NCI-H187 treated with DMSO at 0.1 percent for 48 hours (cell line): ENCODE measurements around the gene ZNF281.
"Not testable (repeated sequence)": the region's sequence is repeated elsewhere in the genome, so short reads cannot be mapped to it uniquely, and the experiment has no call there.

Source experiments
- DNase-seq: peaks from one replicate; lab custom pipeline; 2025; lab: John Stamatoyannopoulos, UW

The ZNF281 gene, protein sequence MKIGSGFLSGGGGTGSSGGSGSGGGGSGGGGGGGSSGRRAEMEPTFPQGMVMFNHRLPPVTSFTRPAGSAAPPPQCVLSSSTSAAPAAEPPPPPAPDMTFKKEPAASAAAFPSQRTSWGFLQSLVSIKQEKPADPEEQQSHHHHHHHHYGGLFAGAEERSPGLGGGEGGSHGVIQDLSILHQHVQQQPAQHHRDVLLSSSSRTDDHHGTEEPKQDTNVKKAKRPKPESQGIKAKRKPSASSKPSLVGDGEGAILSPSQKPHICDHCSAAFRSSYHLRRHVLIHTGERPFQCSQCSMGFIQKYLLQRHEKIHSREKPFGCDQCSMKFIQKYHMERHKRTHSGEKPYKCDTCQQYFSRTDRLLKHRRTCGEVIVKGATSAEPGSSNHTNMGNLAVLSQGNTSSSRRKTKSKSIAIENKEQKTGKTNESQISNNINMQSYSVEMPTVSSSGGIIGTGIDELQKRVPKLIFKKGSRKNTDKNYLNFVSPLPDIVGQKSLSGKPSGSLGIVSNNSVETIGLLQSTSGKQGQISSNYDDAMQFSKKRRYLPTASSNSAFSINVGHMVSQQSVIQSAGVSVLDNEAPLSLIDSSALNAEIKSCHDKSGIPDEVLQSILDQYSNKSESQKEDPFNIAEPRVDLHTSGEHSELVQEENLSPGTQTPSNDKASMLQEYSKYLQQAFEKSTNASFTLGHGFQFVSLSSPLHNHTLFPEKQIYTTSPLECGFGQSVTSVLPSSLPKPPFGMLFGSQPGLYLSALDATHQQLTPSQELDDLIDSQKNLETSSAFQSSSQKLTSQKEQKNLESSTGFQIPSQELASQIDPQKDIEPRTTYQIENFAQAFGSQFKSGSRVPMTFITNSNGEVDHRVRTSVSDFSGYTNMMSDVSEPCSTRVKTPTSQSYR

DNA sequence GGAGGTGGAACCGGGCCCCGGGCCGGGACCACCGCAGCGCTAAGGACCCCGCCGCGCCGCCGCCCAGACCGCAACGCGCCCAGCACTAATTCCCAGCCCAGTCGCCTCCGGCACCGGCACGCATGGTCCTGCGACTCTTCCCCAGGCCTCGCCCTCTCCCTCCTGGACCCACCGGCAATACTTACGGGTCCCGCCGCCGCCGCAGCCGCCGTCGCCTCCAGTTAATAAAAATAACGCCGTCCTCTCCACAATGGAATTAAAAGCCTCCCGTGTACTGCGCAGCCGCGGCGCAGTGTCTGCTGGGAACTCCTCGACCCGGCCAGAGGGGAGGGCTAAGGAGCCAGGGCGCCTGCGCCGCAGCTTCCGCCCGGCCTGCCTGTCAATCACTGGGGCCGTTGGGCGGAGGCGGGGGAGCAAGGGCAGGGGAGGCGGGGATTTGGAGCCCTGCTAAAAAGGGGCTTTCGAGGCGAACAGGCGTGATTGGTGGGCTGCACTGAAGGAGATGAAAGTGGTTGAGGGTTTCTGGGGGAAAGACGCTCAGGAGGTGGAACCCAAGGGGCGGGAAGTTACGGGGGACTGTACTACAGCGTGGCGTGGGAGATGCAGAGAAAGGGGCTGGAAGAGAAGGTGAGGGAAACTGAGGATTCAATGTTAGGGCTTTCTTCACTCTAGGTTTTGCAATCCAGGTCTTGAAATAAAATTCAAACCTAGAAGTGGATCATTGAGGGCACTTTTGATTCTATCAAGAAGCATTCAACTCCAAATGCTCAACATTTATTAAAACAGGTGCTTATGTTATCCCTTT is at the start of gene ZNF281:
Gene ZNF281, minus strand, starts transcription at position 276 of the 805 bp plus-strand sequence. CDS start 331 bp downstream, outside the sequence.
- peak; percentile 32 for DNase-seq

DNA sequence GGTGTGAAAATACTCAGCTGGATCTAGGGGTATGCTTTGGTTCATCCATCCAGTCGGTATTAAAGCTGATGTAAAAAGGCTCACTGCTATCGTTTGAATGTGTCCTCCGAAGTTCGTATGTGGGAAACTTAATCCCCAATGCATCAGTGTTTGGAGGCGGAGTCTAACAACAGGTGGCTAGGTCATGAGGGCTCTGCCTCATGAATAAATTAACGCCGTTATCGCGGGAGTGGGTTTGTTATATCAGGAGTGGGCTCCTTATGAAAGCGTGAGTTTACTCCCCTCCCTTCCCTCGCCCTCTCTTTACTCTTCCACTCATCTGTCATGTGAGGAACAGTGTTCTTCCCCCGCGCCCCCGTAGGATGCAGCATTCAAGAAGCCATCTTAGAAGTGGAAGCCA is 48.9 kb upstream of the ZNF281 start:
- no peak for DNase-seq

DNA sequence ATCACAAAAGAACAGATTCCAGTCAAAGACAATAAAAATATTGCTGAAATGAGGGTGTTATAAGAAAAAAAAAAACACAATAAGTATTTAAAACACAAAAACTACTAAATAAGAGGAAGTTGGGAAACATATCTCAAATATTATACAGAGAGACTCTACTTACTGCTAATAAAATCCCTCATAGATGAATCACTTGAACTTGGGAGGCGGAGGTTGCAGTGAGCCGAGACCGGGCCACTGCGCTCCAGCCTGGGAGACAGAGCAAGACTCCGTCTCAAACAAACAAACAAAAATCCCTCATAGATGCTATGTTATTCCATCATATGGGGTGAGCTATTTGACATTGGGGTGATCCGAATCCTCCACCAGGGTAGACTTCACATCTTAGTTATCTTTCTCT is 48.0 kb upstream of the ZNF281 start:
- DNase-seq = no peak

DNA sequence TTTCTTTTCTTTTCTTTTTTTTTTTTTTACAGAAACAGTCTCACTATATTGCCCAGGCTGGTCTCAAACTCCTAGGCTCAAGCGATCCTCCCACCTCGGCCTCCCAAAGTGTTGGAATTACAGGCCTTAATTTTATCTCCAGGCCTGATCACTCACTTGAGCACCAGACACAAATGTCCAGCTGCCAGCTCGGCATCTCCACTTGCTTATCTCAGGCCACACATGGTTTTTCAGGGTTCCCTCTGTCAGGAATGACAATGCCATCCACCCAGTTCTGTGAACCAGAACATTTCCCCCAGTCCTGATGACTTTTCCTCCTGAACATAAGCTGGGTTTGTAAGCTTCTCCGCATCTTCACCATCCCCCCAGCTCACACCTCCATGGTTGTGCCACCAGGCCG is 44.6 kb upstream of the ZNF281 start:
- no peak for DNase-seq

DNA sequence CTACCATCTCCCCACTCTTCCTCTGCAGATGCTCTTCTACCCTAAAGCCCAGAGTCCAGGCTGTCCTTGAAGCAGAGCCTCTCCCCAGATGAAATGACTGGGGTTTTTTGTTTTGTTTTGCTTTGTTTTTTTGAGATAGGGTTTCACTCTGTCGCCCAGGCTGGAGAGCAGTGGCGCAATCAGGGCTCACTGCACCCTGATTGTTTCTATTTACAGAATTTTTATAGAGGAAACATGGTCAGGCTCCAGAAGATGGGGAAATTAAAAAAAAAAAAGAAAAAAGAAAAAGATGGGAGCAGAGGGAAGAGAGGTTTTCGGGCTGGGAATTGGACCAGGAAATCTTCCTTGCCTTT is 43.7 kb upstream of the ZNF281 start:
- no peak for DNase-seq

DNA sequence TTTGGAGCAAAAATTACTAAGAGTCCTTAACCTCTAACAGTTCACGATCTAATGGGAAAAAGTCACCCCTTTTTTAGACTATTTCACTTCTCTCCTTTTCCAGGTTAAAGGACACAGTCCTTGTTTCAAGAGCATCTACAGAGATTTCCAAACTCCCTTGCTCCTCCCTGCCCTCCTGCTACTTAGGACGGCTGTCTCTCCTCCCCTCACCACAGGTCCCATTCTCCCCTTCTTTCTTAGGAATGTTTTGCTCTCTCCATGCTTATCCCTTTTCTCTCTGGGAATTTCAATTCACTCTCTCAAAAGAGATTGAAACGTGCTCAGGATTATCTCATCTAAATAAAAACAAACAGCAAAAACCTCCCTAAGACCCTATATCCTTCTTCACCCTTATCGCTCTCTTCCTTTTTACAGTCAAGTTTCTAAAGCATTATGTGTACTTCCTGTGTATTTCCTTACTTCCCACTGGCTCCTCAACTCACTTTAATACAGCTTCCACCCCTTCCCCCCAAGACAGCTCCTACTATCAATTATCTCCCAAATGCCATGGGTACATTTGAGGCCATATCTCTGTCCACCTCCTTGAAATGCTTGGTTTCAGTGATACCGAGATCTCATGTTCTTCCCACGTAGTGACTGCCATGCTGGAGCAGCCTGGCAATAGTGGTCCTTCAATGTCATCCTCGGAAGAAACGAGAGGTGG is 43.2 kb upstream of the ZNF281 start:
- no peak for DNase-seq

DNA sequence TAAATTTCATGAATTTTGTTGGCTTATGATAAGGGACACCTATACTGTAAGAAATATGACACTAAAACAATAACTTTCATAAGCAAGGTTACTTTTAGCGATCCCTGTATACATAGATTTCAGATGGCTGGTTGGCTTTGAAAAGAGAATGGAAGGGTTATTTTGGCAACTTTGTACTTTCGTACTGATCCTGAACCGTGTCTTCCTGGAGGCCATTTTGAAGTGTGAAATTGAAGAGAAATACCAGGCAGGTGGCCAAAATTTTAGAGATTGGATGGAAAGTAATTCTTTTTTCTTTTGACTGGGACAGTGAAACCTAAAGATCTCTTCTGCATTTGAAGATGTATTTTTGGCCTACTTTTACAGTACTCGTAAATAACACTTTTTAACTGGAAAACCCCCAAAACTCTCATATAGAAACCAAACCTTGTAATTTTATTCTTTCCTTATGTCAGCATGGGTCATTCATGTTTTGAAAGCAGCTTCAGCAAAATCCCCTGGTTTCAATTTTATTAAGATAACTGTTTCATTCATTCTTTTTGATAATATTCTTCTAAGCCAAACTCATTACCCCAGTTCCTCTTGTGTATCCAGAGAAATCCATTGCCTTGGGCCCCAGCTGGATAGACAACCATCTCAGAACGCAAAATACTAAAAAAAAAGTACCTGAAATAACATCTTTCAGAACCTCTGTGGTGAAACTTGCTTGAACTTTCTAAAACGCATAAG is 38.4 kb upstream of the ZNF281 start:
- no peak for DNase-seq

DNA sequence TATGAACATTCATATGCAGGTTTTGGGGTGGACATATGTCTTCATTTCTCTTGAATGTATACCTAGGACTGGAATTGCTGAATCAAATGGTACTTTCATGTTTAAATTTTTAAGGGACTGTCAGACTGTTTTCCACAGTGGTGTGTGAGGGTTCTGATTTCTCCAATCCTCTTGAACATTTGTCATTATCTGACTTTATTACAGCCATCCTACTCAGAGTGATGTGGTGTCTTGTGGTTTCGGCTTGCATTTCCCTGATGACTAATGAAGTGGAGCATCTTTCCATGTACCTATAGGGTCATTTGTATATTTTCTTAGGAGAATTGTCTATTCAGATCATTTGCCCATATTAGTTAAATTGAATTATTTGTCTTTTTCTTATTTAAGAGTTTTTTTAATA is 35.4 kb upstream of the ZNF281 start:
- DNase-seq = no peak

DNA sequence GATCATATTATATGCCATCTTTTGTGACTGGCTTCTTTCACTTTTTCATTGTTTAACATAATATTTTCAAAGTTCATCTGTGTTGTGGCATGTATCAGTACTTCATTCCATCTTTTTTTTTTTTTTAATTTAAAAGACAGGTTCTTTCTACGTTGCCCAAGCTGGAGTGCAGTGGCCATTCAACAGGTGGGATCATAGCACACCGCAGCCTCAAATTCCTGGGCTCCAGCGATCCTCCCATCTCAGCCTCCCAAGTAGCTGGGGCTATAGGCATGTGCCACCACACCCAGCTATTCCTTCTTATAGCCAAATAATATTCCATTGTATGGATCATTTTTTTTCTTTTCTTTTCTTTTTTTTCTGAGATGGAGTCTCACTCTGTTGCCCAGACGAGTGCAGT is 34.6 kb upstream of the ZNF281 start:
- no peak for DNase-seq

DNA sequence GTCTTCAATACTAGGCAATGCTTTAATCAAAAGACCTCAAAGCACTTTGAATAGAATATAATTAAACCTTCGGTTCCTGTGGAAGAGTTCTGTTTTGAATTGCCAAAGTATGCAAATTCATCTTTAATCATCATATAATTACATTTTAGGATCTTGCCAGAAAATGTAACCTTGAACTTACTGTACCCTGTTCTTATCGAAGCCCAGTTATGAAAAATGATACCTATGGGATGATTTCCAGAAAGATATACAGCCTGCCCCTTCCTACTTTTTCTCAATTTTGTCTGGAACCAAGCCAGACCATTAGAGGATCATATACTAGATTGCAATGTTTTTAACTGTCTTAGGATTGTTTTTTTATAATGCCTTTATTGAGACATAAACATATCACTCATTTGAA is 34.0 kb upstream of the ZNF281 start:
- DNase-seq = no peak

DNA sequence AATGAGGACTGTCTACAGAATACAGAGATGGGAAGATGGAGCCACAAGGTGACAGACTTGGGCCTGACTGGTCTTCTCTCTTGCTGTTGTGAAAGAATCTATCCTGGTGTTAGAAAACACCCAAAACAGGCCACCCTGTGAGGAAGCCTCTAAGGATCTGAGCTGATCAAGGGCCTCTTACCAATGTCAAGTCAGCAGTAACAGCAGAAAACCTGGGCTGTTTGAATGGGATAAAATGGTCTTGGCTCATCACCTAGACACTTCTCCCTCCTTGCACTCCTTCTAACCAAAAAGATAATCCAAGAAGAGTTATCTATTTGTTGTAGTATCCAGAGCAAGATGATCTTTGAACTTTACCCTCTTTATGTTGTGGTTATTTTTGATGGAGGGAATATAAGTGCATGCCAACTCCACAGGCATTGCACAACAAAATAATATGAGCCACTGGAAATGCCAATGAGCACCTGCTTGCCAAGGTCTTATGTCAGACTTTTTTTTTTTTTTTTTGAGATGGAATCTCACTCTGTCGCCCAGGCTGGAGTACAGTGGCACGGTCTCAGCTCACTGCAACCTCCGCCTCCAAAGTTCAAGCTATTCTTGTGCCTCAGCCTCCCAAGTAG is 32.8 kb upstream of the ZNF281 start:
- no peak for DNase-seq

DNA sequence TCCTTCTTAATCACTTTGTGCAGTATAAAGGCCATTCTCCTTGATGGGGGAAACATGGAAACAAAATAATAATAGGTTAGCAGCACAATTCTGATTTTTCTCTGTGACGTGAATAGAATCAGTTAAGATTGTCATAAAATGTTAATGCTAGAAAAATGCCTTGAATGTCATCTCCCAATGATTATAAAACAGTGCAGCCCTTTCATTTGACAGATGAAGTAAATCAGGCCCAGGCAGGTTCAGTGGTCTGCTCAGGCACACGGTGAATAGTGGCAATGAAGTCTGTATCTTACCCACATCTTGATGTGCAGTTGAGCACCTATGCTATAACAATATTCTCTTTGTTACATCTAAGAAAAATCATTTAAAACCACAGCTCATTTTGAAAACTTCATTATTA is 32.2 kb upstream of the ZNF281 start:
- no peak for DNase-seq

DNA sequence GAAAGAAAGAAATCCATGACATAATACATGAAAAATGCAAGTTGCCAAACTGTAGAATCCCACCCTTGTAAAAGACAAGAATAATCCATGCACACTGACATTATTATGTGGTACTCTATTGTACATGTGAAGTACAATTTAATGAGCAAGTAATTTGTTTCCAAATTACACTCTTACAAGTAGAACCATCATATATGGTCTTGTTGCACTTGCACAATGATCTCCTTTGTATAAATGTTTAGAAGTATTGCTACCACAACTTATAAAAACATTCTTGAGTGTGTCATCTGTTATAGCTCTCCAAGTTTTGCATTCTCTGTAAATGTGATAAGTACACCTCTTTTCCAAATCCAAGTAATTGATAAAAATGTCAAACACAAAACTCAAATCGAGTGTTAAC is 29.1 kb upstream of the ZNF281 start:
- no peak for DNase-seq

DNA sequence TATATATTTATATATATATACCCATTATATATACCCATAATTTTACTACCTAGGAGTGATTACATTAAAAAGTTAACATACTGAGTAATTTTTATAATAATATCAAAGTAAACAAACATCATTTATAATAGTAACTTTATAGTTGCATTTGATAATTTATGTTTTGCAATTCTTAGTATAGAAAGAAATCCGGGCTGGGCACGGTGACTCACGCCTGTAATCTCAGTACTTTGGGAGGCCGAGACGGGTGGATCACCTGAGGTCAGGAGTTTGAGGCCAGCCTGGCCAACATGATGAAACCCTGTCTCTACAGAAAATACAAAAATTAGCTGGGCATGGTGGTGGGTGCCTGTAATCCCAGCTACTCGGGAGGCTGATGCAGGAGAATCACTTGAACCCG is 28.6 kb upstream of the ZNF281 start:
- DNase-seq = not testable (repeated sequence)

DNA sequence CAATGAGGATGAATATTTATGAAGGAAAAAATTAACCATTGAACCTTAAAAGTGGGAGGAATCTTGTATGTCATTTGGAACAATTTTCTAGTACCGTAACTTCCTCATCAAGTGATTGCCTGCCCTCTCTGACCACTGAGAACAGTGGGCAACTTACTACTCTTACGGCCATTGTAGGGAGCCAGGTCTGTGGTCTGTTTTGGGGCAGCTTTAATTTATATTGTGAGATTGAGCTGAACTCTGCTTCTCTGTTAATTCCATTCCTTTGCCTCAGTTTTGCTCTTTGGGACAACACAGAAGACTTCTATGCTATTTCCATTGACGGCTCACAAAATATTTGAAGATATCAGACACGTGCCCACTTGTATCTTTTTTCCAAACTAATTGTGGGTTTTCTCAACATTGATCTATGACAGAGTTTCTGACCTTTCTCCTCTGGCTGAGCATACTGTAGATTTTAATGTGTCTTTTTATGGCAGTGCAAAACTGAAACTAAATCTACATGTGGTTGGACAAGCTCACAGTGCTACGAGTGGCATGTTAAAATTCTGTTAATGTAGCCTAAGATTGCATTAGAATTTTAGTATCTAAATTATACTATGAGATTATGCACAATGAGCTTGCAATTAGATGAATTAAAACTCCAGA is 27.8 kb upstream of the ZNF281 start:
- DNase-seq = no peak

DNA sequence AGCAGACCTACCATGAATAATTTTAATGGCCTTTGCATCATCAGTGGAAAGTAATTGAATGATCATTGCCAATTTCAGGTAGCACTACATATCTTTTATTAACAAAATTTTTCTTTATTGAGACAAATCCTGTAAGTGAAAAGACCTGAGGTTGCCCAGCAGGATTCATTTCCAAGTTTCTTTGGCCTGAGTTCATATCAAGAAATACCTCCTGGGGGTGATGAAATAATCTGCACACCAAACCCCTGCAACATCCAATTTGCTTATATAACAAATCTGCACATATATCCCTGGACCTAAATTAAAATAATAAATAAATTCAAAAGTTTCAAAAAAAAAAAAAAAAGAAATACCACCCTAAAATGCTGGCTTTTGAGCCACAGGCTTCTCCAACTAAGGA is 27.3 kb upstream of the ZNF281 start:
- DNase-seq = no peak

DNA sequence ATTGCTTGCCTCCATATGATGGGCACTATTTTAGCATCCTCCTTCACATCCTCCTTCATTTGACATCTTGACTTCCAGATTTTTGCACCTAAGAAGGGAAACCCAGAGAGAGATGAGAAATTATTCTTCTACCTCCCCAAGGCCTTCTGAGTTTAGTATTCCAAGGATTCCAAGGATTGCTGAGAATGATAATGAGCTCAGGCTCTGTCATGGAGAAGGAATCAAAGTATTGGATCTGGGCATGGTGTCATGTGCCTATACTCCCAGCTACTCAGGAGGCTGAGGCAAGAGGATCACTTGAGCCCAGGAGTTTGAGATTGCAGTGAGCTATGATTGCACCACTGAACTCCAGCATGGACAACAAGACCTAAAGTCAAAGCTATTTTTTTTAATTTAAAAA is 26.6 kb upstream of the ZNF281 start:
- no peak for DNase-seq

DNA sequence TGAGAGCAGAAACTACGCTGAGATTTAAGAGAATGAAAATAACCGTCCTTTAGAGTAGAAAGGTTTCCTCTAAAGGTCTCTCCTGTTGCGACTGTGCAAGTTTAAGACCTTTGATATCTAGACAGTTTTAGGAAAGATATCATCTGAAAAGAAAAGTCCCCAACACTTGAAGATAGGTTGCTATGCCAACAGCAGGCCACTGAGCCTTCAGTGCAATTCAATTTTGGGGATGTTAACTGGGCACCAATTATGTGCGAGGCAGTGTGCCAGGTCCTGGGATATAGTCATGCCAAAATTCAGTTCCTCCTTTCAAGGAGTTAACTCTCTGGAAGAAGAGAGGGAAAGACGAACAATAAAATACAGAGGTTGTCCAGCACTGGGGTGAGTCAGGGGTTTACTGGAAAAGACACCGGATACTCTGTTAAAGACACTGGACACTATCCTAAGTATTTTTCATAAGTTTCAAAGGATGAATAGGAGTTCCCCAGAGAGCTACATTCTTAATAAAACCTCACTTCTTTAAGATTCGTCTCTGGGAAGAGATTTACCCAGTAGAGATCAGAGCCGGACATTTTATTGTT is 25.5 kb upstream of the ZNF281 start:
- DNase-seq = no peak

DNA sequence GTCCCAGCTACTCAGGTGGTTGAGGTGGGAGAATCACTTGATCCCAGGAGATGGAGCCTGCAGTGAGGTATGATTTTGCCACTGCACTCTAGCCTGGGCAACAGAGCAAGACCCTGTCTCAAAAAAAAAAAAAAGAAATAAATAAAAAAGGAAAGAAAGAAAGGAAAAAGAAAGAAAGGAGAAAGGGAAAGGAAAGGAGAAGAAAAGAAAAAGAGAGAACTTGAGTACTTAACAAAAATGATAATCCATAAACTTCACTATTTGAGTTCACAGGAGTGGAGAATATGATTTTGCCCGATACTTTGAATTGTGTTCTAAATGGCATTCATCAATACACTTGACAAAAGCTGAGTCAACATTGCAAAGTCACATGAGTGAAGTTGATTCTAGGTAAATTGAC is 23.8 kb upstream of the ZNF281 start:
- DNase-seq = no peak

DNA sequence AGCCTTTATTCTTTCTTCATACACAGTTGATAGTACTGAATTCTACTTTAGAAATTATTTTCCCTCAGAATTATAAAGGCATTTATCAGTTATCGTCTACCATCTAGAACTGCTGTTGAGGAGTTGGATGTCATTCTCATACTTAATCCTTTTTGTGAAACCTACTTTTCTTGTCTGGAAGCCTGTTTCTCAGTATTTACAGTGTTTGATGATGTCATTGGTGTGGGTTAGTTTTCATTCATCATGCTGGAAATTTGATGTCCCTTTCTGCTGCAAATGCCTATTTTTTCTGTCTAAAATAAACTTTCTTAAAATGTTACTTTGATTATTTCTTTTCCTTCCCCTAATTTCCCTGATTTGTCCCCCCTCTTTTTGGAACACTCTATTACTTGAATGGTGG is 22.8 kb upstream of the ZNF281 start:
- DNase-seq = no peak
